ENCODE results near the gene ACOX3. TPM values are rescaled to one million over a fixed set of nuclear protein-coding genes. Genes with fewer than 3 reads are reported as not detected.

The ACOX3 gene
- total and polyA plus RNA-seq, 9 of the 15 experiments (the other 6 are each of a cell fraction or from before 2014, with no cell fraction given): 0.68 to 7.3 (median 3.7) TPM

GRCh38 chr4:8439914-8440491 lies 520 bp downstream of the ACOX3 start (continued):
- TF ChIP-seq ZNF609 (CRISPR knock-in tag; IDR thresholded peaks at IDR 0.05; ENCODE audit: borderline replicate concordance) (no peak), CSDE1 (IDR thresholded peaks at IDR 0.05) (no peak), ID3 (CRISPR knock-in tag; IDR thresholded peaks at IDR 0.05) (no peak), ID3 (tag; IDR thresholded peaks at IDR 0.05) (no peak), ZNF586 (CRISPR knock-in tag; conservative IDR thresholded peaks at IDR 0.05) (no peak), ZNF57 (CRISPR knock-in tag; IDR thresholded peaks at IDR 0.05) (no peak), SRSF7 (optimal IDR thresholded peaks at IDR 0.05; ENCODE audit: low read depth, low read length) (no peak), ETV5 (CRISPR knock-in tag; IDR thresholded peaks at IDR 0.05; ENCODE audit: low read depth) (no peak), KLF1 (tag; IDR thresholded peaks at IDR 0.05) (no peak), RAD51 (IDR thresholded peaks at IDR 0.05; ENCODE audit: borderline replicate concordance, low read depth) (no peak)
- TF ChIP-seq, protein P1, sequence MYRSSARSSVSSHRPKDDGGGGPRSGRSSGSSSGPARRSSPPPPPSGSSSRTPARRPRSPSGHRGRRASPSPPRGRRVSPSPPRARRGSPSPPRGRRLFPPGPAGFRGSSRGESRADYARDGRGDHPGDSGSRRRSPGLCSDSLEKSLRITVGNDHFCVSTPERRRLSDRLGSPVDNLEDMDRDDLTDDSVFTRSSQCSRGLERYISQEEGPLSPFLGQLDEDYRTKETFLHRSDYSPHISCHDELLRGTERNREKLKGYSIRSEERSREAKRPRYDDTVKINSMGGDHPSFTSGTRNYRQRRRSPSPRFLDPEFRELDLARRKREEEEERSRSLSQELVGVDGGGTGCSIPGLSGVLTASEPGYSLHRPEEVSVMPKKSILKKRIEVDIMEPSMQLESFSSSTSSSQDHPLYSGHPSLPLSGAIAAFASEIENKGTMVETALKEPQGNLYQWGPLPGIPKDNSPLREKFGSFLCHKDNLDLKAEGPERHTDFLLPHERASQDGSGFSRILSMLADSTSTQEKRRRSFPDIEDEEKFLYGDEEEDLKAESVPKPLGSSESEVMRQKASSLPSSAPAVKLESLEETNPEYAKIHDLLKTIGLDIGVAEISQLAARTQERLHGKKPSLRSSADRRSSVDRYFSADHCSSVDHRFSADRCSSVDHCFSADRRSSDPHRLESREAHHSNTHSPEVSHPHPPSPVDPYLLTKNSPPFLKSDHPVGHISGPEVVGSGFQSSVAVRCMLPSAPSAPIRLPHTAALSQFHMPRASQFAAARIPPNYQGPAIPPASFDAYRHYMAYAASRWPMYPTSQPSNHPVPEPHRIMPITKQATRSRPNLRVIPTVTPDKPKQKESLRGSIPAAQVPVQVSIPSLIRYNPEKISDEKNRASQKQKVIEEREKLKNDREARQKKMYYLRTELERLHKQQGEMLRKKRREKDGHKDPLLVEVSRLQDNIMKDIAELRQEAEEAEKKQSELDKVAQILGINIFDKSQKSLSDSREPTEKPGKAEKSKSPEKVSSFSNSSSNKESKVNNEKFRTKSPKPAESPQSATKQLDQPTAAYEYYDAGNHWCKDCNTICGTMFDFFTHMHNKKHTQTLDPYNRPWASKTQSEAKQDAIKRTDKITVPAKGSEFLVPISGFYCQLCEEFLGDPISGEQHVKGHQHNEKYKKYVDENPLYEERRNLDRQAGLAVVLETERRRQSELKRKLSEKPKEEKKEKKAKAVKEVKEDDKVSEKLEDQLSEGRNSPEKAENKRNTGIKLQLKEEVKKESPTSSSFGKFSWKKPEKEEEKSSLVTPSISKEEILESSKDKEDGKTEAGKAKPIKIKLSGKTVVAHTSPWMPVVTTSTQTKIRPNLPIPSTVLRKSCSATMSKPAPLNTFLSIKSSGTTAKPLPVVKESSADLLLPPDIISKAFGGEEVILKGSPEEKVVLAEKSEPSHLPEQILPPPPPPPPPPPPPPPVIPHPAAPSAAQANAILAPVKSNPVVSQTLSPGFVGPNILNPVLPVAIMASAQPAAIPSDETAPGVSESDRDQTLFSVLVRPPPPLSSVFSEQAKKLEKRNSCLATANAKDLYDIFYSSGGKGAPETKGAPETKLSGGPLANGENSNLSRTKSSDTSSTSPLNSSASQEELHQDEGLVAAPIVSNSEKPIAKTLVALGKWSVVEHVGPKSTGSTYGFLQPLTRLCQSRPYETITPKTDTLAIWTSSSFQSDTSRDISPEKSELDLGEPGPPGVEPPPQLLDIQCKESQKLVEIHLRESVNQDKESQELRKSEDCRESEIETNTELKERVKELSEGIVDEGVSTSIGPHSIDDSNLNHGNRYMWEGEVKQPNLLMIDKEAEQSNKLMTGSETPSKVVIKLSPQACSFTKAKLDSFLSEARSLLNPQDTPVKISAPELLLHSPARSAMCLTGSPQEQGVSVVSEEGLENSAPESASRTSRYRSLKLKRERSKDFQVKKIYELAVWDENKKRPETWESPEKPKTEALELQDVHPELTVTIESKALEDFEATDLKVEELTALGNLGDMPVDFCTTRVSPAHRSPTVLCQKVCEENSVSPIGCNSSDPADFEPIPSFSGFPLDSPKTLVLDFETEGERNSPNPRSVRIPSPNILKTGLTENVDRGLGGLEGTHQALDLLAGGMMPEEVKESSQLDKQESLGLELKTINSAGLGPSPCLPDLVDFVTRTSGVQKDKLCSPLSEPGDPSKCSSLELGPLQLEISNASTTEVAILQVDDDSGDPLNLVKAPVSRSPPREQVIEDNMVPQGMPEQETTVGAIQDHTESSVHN (IDR thresholded peaks at IDR 0.05; ENCODE audit: borderline replicate concordance in 1 of 2, low read depth in 1 of 2): 0 out of 4 replicates have a peak, but pooled peaks of 1 of the 2 experiments have one; percentile 44
- TF ChIP-seq, protein P2, sequence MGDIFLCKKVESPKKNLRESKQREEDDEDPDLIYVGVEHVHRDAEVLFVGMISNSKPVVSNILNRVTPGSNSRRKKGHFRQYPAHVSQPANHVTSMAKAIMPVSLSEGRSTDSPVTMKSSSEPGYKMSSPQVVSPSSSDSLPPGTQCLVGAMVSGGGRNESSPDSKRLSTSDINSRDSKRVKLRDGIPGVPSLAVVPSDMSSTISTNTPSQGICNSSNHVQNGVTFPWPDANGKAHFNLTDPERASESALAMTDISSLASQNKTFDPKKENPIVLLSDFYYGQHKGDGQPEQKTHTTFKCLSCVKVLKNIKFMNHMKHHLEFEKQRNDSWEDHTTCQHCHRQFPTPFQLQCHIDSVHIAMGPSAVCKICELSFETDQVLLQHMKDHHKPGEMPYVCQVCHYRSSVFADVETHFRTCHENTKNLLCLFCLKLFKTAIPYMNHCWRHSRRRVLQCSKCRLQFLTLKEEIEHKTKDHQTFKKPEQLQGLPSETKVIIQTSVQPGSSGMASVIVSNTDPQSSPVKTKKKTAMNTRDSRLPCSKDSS (IDR thresholded peaks at IDR 0.05; ENCODE audit: low read depth, partially characterized antibody): peak; percentile 56

Measured in K562 (cell line).